Lower leg skin (tissue), 3 donors: Measurements from ENCODE around the gene CASP7.

Experiments
- CTCF ChIP-seq, 3 donors: fragments of 450-650 bp; IDR thresholded peaks; one replicate each; pipeline ENCODE4 v1.5.1; 2016; ENCODE audit warnings: antibody characterized with exemption in 3 of 3, mild to moderate bottlenecking in 3 of 3, moderate library complexity in 2 of 3
- POLR2A ChIP-seq, 2 donors: fragments of 450-650 bp; IDR thresholded peaks; one replicate each; pipeline ENCODE4 v1.6.1; 2016 to 2017; ENCODE audit warnings: antibody characterized with exemption in 2 of 2, mild to moderate bottlenecking in 1 of 2, moderate library complexity in 1 of 2

- TF ChIP-seq CTCF (IDR thresholded peaks at IDR 0.05) (no peak), POLR2A (IDR thresholded peaks at IDR 0.05) (no peak)
Measured at GRCh38 chr10:113764582-113764981, 84.9 kb downstream of the CASP7 start.
